ENCODE data around the gene GLRX.

GLRX gene

GRCh38 chr5:95797301-95797700 lies 25.2 kb downstream of the GLRX start:
- no peak overlapping the region for H3K27ac ChIP-seq (ENCODE audit: insufficient read depth in 1 of 2, low read depth in 1 of 2, low read length in 2 of 2, poor library complexity in 1 of 2, severe bottlenecking in 2 of 2)
- WGBS (ENCODE audit: insufficient coverage) = 93% methylated on average over 3 of the region's 3 CpGs
- DNase-seq = no peak
- CTCF ChIA-PET = interaction anchor here (1.0 to 1.4 kb wide), 2 partner anchors 13 to 16 kb away, joined by 4 to 5 read pairs; no protein-coding TSS in a partner anchor
- no peaks in the 10 kb centered on the region for H3K9me3 ChIP-seq (ENCODE audit: control extremely low read depth in 1 of 5, control insufficient read depth in 4 of 5, insufficient read depth in 2 of 5, low read depth in 1 of 5, low read length in 4 of 5)
- peaks cover 0 to 8% (median 0%) of the 10 kb centered on the region in 4 experiments for H3K4me1 ChIP-seq (ENCODE audit: control extremely low read depth in 1 of 4, control insufficient read depth in 4 of 4, insufficient read depth in 4 of 4, low read length in 3 of 4)
- no peaks in the 10 kb centered on the region for H3K27me3 ChIP-seq (replicated peaks in 2 of 5; ENCODE audit: control insufficient read depth in 4 of 5, insufficient read depth in 5 of 5, low read length in 4 of 5)
- POLR2A ChIA-PET = no interaction called here
- H3K36me3 ChIP-seq (ENCODE audit: control insufficient read depth in 4 of 4, insufficient read depth in 4 of 4, low read length in 3 of 4) = no peaks in the 10 kb centered on the region
- H3K4me3 ChIP-seq (ENCODE audit: control insufficient read depth in 1 of 7, extremely low read depth in 1 of 7, insufficient read depth in 4 of 7, low read depth in 2 of 7, low read length in 6 of 7) = no peak overlapping the region

GRCh38 chr5:95794070-95794516 lies 28.4 kb downstream of the GLRX start:
- no peaks in the 10 kb centered on the region for H3K9me3 ChIP-seq (ENCODE audit: control extremely low read depth in 1 of 5, control insufficient read depth in 4 of 5, insufficient read depth in 2 of 5, low read depth in 1 of 5, low read length in 4 of 5)
- WGBS (ENCODE audit: insufficient coverage) = 100% methylated on average over 2 of the region's 3 CpGs
- no peak for DNase-seq
- H3K4me1 ChIP-seq (ENCODE audit: control extremely low read depth in 1 of 4, control insufficient read depth in 4 of 4, insufficient read depth in 4 of 4, low read length in 3 of 4) = no peaks in the 10 kb centered on the region
- no peak overlapping the region for H3K4me3 ChIP-seq (ENCODE audit: control insufficient read depth in 1 of 7, extremely low read depth in 1 of 7, insufficient read depth in 4 of 7, low read depth in 2 of 7, low read length in 6 of 7)
- H3K27me3 ChIP-seq (replicated peaks in 2 of 5; ENCODE audit: control insufficient read depth in 4 of 5, insufficient read depth in 5 of 5, low read length in 4 of 5) = no peaks in the 10 kb centered on the region
- H3K36me3 ChIP-seq (ENCODE audit: control insufficient read depth in 4 of 4, insufficient read depth in 4 of 4, low read length in 3 of 4) = peaks cover 0 to 9% (median 4%) of the 10 kb centered on the region in 4 experiments
- H3K27ac ChIP-seq (ENCODE audit: insufficient read depth in 1 of 2, low read depth in 1 of 2, low read length in 2 of 2, poor library complexity in 1 of 2, severe bottlenecking in 2 of 2) = no peak overlapping the region
- POLR2A ChIA-PET = no interaction called here
- CTCF ChIA-PET = interaction anchor here (3.7 kb wide), 1 partner anchor 12 kb away, joined by 23 read pairs; no protein-coding TSS in a partner anchor

- DNase-seq = no peak
- 97% methylated on average over 6 of the region's 6 CpGs for WGBS (ENCODE audit: insufficient coverage)
- CTCF ChIA-PET = interaction anchor here (1.4 to 15.8 kb wide), 4 partner anchors 9 to 53 kb away, joined by 4 to 430 read pairs (median 14); no protein-coding TSS in a partner anchor
- Histone ChIP-seq H3K4me3 (ENCODE audit: control insufficient read depth in 1 of 7, extremely low read depth in 1 of 7, insufficient read depth in 4 of 7, low read depth in 2 of 7, low read length in 6 of 7) (no peak overlapping the region), H3K4me1 (ENCODE audit: control extremely low read depth in 1 of 4, control insufficient read depth in 4 of 4, insufficient read depth in 4 of 4, low read length in 3 of 4) (no peaks in the 10 kb centered on the region), H3K36me3 (ENCODE audit: control insufficient read depth in 4 of 4, insufficient read depth in 4 of 4, low read length in 3 of 4) (peaks cover 0 to 19% (median 8%) of the 10 kb centered on the region in 4 experiments), H3K9me3 (ENCODE audit: control extremely low read depth in 1 of 5, control insufficient read depth in 4 of 5, insufficient read depth in 2 of 5, low read depth in 1 of 5, low read length in 4 of 5) (no peaks in the 10 kb centered on the region), H3K27me3 (replicated peaks in 2 of 5; ENCODE audit: control insufficient read depth in 4 of 5, insufficient read depth in 5 of 5, low read length in 4 of 5) (no peaks in the 10 kb centered on the region), H3K27ac (ENCODE audit: insufficient read depth in 1 of 2, low read depth in 1 of 2, low read length in 2 of 2, poor library complexity in 1 of 2, severe bottlenecking in 2 of 2) (no peak overlapping the region)
- POLR2A ChIA-PET = no interaction called here
Measured at GRCh38 chr5:95791751-95792150, 30.8 kb downstream of the GLRX start.

GRCh38 chr5:95788493-95788892 lies 34.0 kb downstream of the GLRX start:
- H3K36me3 ChIP-seq (ENCODE audit: control insufficient read depth in 4 of 4, insufficient read depth in 4 of 4, low read length in 3 of 4) = peaks cover 3 to 24% (median 14%) of the 10 kb centered on the region in 4 experiments
- H3K4me3 ChIP-seq (ENCODE audit: control insufficient read depth in 1 of 7, extremely low read depth in 1 of 7, insufficient read depth in 4 of 7, low read depth in 2 of 7, low read length in 6 of 7) = no peak overlapping the region
- 100% methylated on average over 8 of the region's 8 CpGs for WGBS (ENCODE audit: insufficient coverage)
- H3K9me3 ChIP-seq (ENCODE audit: control extremely low read depth in 1 of 5, control insufficient read depth in 4 of 5, insufficient read depth in 2 of 5, low read depth in 1 of 5, low read length in 4 of 5) = no peaks in the 10 kb centered on the region
- no peaks in the 10 kb centered on the region for H3K27me3 ChIP-seq (replicated peaks in 2 of 5; ENCODE audit: control insufficient read depth in 4 of 5, insufficient read depth in 5 of 5, low read length in 4 of 5)
- peaks cover 0 to 3% (median 0%) of the 10 kb centered on the region in 4 experiments for H3K4me1 ChIP-seq (ENCODE audit: control extremely low read depth in 1 of 4, control insufficient read depth in 4 of 4, insufficient read depth in 4 of 4, low read length in 3 of 4)
- no peak for DNase-seq
- ChIA-PET POLR2A (no interaction called here), CTCF (interaction anchor here (0.7 to 15.8 kb wide), 5 partner anchors 9 to 56 kb away, joined by 3 to 430 read pairs (median 3); no protein-coding TSS in a partner anchor)
- H3K27ac ChIP-seq (ENCODE audit: insufficient read depth in 1 of 2, low read depth in 1 of 2, low read length in 2 of 2, poor library complexity in 1 of 2, severe bottlenecking in 2 of 2) = no peak overlapping the region

- peaks cover 3 to 25% (median 14%) of the 10 kb centered on the region in 4 experiments for H3K36me3 ChIP-seq (ENCODE audit: control insufficient read depth in 4 of 4, insufficient read depth in 4 of 4, low read length in 3 of 4)
- no CpG with 5 or more reads among the region's 3 CpGs for WGBS (ENCODE audit: insufficient coverage)
- H3K27ac ChIP-seq (ENCODE audit: insufficient read depth in 1 of 2, low read depth in 1 of 2, low read length in 2 of 2, poor library complexity in 1 of 2, severe bottlenecking in 2 of 2) = no peak overlapping the region
- DNase-seq = no peak
- peaks cover 0 to 3% (median 0%) of the 10 kb centered on the region in 4 experiments for H3K4me1 ChIP-seq (ENCODE audit: control extremely low read depth in 1 of 4, control insufficient read depth in 4 of 4, insufficient read depth in 4 of 4, low read length in 3 of 4)
- no peak overlapping the region for H3K4me3 ChIP-seq (ENCODE audit: control insufficient read depth in 1 of 7, extremely low read depth in 1 of 7, insufficient read depth in 4 of 7, low read depth in 2 of 7, low read length in 6 of 7)
- no peaks in the 10 kb centered on the region for H3K27me3 ChIP-seq (replicated peaks in 2 of 5; ENCODE audit: control insufficient read depth in 4 of 5, insufficient read depth in 5 of 5, low read length in 4 of 5)
- H3K9me3 ChIP-seq (ENCODE audit: control extremely low read depth in 1 of 5, control insufficient read depth in 4 of 5, insufficient read depth in 2 of 5, low read depth in 1 of 5, low read length in 4 of 5) = no peaks in the 10 kb centered on the region
- ChIA-PET CTCF (interaction anchor here (1.1 to 15.8 kb wide), 7 partner anchors 9 to 58 kb away, joined by 3 to 430 read pairs (median 6); no protein-coding TSS in a partner anchor), POLR2A (no interaction called here)
Measured at GRCh38 chr5:95786821-95787418, 35.6 kb downstream of the GLRX start.

- DNase-seq = no peak
- Histone ChIP-seq H3K9me3 (ENCODE audit: control extremely low read depth in 1 of 5, control insufficient read depth in 4 of 5, insufficient read depth in 2 of 5, low read depth in 1 of 5, low read length in 4 of 5) (no peaks in the 10 kb centered on the region), H3K36me3 (ENCODE audit: control insufficient read depth in 4 of 4, insufficient read depth in 4 of 4, low read length in 3 of 4) (peaks cover 3 to 18% (median 12%) of the 10 kb centered on the region in 4 experiments), H3K4me1 (ENCODE audit: control extremely low read depth in 1 of 4, control insufficient read depth in 4 of 4, insufficient read depth in 4 of 4, low read length in 3 of 4) (peaks cover 8 to 17% (median 13%) of the 10 kb centered on the region in 4 experiments), H3K27me3 (replicated peaks in 2 of 5; ENCODE audit: control insufficient read depth in 4 of 5, insufficient read depth in 5 of 5, low read length in 4 of 5) (no peaks in the 10 kb centered on the region), H3K27ac (ENCODE audit: insufficient read depth in 1 of 2, low read depth in 1 of 2, low read length in 2 of 2, poor library complexity in 1 of 2, severe bottlenecking in 2 of 2) (no peak overlapping the region), H3K4me3 (ENCODE audit: control insufficient read depth in 1 of 7, extremely low read depth in 1 of 7, insufficient read depth in 4 of 7, low read depth in 2 of 7, low read length in 6 of 7) (no peak overlapping the region)
- 100% methylated on average over 4 of the region's 9 CpGs for WGBS (ENCODE audit: insufficient coverage)
- CTCF ChIA-PET = interaction anchor here (0.7 to 15.8 kb wide), 7 partner anchors 13 to 120 kb away, joined by 3 to 430 read pairs (median 3); partner anchors contain the start of gene GLRX
- POLR2A ChIA-PET = no interaction called here
Measured at GRCh38 chr5:95784514-95785302, 37.8 kb downstream of the GLRX start.
